Activated T-cell treated with anti-CD3 and anti-CD28 coated beads, Interleukin-2, amount 50 U/mL, for 4 hours (primary cell): ENCODE results near the gene MNT. TPM values are rescaled to one million over a fixed set of nuclear protein-coding genes. Genes with fewer than 3 reads are reported as not detected.
A peak's percentile ranks its signal among the peaks of the same experiment; 100 is the strongest.

Experiments
- ATAC-seq, 2 donors: fragments of 200-7000 bp; cut with Tn5 transposase; one replicate each; pipeline ENCODE4 v1.10.0; 2021
- DNase-seq: peaks from one replicate; pipeline ENCODE4 v3.0.0-alpha.2; 2020
- H3K27me3 Mint-ChIP-seq: one replicate; pipeline ENCODE4 v1.8.0; 2021; ENCODE audit warnings: low read depth, mixed read lengths
- H3K36me3 Mint-ChIP-seq: one replicate; pipeline ENCODE4 v1.8.0; 2022; ENCODE audit warnings: mixed read lengths; ENCODE audit not compliant: insufficient read depth
- H3K4me1 Mint-ChIP-seq: one replicate; pipeline ENCODE4 v1.8.0; 2021; ENCODE audit warnings: low read depth, mixed read lengths
- H3K4me3 Mint-ChIP-seq: one replicate; pipeline ENCODE4 v1.8.0; 2021; ENCODE audit warnings: mild to moderate bottlenecking, moderate library complexity, mixed read lengths
- H3K9me3 Mint-ChIP-seq: one replicate; pipeline ENCODE4 v1.8.0; 2021; ENCODE audit warnings: mixed read lengths
- total RNA-seq, 3 donors: library from RNA; stranded (reverse); gene quantifications; one replicate each; pipeline ENCODE4 v1.2.1, GENCODE V29; 2021

MNT gene
- total RNA-seq, 3 donors from 2014 or later, result 27.8 to 30.7 (median 29.5) TPM

GRCh38 chr17:2395258-2396181, 5.3 kb downstream of the MNT start:
- DNase-seq, result no peak
- no peak for ATAC-seq
- Mint-ChIP-seq H3K9me3 (no peaks in the 10 kb centered on the region), H3K4me3 (peak overlapping the region; percentile 51), H3K27me3 (no peaks in the 10 kb centered on the region), H3K4me1 (peaks cover 56% of the 10 kb centered on the region), H3K36me3 (peaks cover 4% of the 10 kb centered on the region)

GRCh38 chr17:2394775-2395201, 6.1 kb downstream of the MNT start:
- Mint-ChIP-seq H3K4me1 (peaks cover 62% of the 10 kb centered on the region), H3K4me3 (peak overlapping the region; percentile 51), H3K9me3 (no peaks in the 10 kb centered on the region), H3K27me3 (no peaks in the 10 kb centered on the region), H3K36me3 (peaks cover 4% of the 10 kb centered on the region)
- DNase-seq (no peak), ATAC-seq (no peak)

DNA sequence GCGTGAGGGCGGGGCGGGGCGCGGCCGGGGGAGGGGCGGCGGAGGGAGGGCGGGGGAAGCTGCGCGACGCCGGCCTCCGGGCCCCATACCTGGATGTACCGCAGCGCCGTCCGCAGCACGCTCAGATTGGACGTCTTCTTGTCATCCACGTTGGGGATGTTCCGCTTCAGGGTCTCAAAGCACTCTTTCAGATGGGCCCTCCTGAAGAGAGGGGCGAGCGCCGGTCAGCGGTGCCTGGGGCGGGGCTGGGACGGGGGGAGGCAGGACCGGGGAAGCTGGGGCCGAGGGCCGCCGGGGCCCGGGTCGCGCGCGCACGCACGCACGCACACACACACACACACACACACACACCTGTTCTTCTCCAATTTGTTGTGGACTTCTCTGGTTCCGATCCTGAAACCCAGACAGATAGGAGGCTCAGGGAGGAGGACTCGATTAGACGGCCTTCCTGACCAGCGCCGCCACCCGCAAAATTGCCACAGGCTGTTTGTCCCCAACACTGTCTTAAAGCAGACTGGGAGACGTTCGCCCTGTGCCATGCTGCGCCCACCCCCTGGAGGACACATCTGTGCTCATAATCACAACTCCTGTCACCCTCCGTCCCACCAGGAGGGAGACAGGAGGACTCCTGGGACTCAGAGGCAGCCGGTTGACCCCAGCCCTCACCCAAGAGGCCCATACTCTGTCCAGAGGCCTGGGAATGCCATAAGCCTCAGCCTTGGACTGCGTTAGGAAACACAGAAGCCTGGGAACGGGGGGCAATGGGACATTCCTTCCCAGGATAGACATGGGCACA, 6.7 kb downstream of the MNT start:
- H3K4me3 Mint-ChIP-seq, result peak overlapping the region; percentile 74
- no peak for DNase-seq
- no peaks in the 10 kb centered on the region for H3K27me3 Mint-ChIP-seq
- peaks cover 60% of the 10 kb centered on the region for H3K4me1 Mint-ChIP-seq
- no peaks in the 10 kb centered on the region for H3K9me3 Mint-ChIP-seq
- H3K36me3 Mint-ChIP-seq, result peaks cover 4% of the 10 kb centered on the region
- no peak for ATAC-seq

DNA sequence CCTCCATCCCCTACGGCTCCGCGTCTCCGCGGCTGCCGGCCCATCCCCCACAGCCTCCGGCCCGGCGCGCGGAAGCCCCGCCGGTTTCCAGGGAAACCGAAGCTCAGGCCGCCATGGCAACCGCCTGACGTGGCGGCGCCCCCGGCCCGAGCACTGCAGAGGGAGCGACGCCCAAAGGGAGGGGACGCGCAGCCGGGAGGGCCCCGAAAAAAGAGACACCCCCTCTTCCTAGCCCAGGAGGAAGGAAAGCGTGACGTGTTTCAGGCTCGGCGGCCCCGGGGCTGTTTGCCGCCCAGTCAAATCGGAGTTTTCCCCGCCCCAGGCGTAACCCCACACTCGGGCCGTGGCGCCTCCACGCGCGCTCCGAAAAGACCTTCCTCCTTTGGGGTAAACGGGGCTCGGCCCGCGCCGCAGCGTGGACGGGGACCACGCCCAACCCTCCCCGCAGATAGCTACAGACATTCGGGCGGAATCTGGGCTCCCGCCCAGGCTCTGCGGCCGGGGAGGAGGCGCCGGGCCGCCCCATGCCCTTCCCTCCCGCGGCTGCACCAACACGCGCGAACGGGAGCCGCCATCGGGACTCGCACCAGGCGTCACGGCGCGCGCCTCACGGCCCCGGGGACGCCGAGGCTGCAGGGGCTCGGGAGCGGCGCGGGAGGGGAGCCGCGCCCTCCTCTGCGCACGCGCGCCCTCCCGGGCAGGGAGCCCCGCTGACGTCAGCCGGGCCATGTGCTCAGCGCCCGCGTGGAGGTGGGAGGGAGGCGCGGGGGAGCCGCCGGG, 7.5 kb downstream of the MNT start:
- H3K36me3 Mint-ChIP-seq, result peaks cover 6% of the 10 kb centered on the region
- DNase-seq (peak; percentile 91), ATAC-seq (peak; percentile 60 to 64)
- H3K4me3 Mint-ChIP-seq, result peak overlapping the region; percentile 81
- peaks cover 60% of the 10 kb centered on the region for H3K4me1 Mint-ChIP-seq
- H3K9me3 Mint-ChIP-seq, result no peaks in the 10 kb centered on the region
- no peaks in the 10 kb centered on the region for H3K27me3 Mint-ChIP-seq

DNA sequence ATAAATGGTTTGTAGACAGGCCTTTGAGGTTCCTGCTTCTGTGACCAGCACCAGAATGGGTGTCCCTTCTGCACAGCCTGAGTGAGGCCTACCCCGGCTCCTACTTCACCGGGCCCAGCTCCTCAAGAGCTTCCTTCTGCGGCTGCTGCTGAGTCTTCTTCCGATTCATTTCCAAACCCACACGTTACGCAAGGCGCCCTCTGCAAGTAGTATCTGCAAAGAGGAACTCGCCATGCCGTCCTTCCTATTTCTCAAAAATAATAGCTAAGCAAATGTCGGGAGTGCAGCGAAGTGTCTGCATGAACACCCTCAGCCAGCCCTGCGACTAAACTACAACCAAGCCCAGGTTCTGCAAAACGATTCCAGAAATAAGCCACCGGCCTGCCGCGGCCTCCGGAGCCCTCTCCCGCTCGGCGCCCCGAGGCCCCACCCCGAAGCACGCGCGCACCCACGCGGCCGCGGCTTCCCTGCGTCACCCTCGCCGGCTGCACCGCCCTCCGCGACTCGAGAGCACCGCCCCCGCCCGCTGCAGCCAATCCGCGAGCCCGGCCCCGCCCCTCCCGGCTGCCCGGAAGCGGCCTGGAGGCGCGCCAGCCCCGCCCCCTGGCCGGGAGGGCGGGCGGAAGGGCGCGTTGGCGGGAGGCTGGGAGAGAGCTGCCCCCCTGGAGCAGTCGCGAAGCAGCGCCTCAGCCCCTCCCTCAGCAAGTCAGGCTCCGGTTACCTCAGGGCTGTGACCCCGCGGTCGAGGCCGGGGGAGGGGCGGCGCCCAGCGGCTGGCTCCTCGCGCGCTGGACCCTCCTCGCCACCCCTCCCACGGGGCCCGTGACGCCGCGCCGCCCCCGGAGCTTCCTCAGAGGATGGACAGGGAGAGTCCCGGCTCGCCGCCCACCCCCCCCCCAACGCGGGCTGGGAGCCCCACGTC, 8.3 kb downstream of the MNT start:
- peak; percentile 98 for DNase-seq
- peak overlapping the region; percentile 86 for H3K4me3 Mint-ChIP-seq
- H3K36me3 Mint-ChIP-seq, result peaks cover 10% of the 10 kb centered on the region
- peak; percentile 62 to 68 for ATAC-seq
- no peaks in the 10 kb centered on the region for H3K9me3 Mint-ChIP-seq
- no peaks in the 10 kb centered on the region for H3K27me3 Mint-ChIP-seq
- H3K4me1 Mint-ChIP-seq, result peaks cover 54% of the 10 kb centered on the region

DNA sequence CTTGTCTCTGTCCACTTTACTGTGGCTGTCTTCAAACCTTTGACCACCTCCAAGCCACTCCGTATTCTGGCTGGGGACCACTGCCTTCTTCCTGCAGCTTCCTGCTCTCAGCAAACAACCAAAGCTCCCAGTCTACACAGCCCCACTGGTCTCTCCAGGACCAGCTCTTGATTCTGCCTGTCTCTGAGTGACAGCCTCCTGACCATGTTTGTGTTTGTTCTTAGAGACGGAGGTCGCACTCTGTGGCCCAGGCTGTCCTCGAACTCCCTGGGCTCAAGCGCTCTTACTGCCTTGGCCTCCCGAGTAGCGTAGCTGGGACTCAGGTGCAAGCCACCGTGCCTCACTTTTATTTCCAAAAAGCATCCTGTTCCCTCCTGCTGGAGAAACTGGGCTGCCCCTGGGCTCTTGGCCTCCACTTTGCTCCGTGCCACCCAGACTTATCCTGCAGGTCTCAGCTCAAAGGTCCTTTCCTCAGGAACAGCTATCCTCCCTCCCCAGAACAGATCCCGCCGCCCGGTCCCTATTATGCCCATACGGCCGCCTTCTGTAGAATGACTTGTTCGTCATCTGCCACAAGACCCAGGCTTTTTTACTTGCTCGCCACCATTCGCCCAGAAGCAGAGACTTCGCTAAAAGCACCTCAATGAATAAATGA, 9.1 kb downstream of the MNT start:
- peaks cover 48% of the 10 kb centered on the region for H3K4me1 Mint-ChIP-seq
- peak overlapping the region; percentile 86 for H3K4me3 Mint-ChIP-seq
- DNase-seq, result no peak
- H3K9me3 Mint-ChIP-seq, result no peaks in the 10 kb centered on the region
- no peak for ATAC-seq
- peaks cover 12% of the 10 kb centered on the region for H3K36me3 Mint-ChIP-seq
- no peaks in the 10 kb centered on the region for H3K27me3 Mint-ChIP-seq

DNA sequence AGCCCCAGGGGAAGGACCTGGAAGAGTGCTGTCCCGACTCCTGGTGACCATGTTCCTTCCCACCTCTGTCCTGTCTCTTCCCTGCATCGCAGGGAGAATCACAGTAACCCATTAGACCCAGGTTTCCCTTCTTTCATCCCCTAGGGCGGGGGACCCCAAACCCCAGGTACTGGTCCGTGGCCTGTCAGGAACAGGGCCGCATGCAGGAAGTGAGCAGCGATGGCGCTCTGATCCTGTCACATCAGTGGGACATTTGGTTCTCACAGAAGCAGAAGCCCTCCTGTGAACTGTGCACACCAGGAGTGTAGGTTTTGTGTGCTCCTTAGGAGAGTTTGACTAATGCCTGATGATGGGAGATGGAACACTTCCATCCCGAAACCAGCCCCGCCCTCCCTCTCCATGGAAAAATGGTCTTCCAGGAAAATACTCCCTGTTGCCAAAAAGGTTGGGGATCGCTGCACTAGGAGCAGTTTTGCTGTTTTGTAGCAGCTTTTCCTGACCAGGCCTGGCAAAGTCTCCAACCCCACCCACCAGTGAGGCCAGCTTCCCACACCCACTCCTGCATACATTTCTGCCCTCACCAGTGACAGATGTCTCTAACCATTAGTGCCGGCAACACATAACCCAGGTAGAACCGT, 10.5 kb downstream of the MNT start:
- no peaks in the 10 kb centered on the region for H3K27me3 Mint-ChIP-seq
- no peak overlapping the region for H3K4me3 Mint-ChIP-seq
- no peaks in the 10 kb centered on the region for H3K9me3 Mint-ChIP-seq
- H3K4me1 Mint-ChIP-seq, result peaks cover 38% of the 10 kb centered on the region
- DNase-seq, result no peak
- no peak for ATAC-seq
- peaks cover 12% of the 10 kb centered on the region for H3K36me3 Mint-ChIP-seq

DNA sequence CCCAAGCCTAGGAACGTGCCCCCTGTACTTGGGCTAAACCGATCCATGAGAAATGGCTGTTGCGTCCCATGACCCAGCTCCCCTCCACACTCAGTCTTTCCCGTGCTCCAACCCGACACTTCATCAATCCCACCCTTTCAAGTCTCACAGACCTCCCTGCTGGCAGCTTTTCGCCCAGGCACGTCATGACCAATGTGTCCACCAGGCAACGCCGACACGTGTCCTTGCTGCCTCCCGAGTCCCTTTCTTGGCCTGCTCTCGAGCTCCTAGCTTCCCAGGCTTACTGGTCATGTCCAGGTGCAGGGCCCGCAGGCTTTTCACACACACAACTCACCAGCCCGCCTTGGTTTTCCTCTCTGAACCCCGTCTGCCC, 12.2 kb downstream of the MNT start:
- Mint-ChIP-seq H3K9me3 (no peaks in the 10 kb centered on the region), H3K4me1 (peaks cover 31% of the 10 kb centered on the region), H3K4me3 (no peak overlapping the region), H3K36me3 (peaks cover 12% of the 10 kb centered on the region), H3K27me3 (no peaks in the 10 kb centered on the region)
- no peak for DNase-seq
- no peak for ATAC-seq

- ATAC-seq, result no peak
- Mint-ChIP-seq H3K9me3 (no peaks in the 10 kb centered on the region), H3K27me3 (no peaks in the 10 kb centered on the region), H3K4me3 (no peak overlapping the region), H3K4me1 (peaks cover 31% of the 10 kb centered on the region), H3K36me3 (peaks cover 12% of the 10 kb centered on the region)
- no peak for DNase-seq
These were observed 12.7 kb downstream of the MNT start for GRCh38 chr17:2388020-2388682.

GRCh38 chr17:2387086-2388019, 13.5 kb downstream of the MNT start:
- ATAC-seq, result no peak
- DNase-seq, result no peak
- no peaks in the 10 kb centered on the region for H3K9me3 Mint-ChIP-seq
- H3K27me3 Mint-ChIP-seq, result no peaks in the 10 kb centered on the region
- H3K36me3 Mint-ChIP-seq, result peaks cover 12% of the 10 kb centered on the region
- peaks cover 30% of the 10 kb centered on the region for H3K4me1 Mint-ChIP-seq
- H3K4me3 Mint-ChIP-seq, result no peak overlapping the region

DNA sequence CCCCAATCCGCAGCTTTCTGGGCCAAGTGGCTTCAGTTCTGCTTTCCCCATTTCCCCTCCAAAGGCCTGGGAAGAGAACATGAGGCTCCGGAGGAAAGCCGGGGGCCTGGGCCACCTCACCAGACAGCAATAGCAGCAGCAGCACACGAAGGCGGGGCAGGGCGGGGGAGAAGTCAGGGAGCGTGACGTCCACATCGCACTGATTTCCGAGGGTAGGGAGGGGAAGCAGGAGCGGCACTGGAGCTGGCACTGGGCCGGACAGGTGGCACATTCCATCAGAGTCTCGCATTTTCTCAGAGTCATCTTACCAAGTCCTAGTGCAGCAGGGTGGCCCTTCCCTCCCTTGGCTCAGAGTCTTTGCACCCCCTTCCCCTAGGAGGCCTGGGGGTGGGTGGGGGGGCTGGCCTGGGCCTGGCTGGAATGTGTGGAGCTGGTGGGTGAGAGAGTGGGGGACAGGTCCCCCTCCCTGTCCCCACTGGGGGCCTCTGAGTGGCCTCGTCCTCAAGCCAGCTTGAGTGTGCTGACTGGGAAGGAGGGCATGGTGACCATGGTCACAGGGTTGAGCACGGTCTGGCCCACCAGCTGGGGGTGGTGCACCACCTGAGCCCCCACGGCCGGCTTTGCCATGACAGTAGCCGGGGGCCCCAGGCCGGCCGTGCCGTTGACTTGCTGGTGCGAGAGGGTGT, 14.3 kb downstream of the MNT start:
- no peak for DNase-seq
- Mint-ChIP-seq H3K27me3 (no peaks in the 10 kb centered on the region), H3K4me3 (no peak overlapping the region), H3K36me3 (peaks cover 8% of the 10 kb centered on the region), H3K4me1 (peaks cover 22% of the 10 kb centered on the region), H3K9me3 (no peaks in the 10 kb centered on the region)
- no peak for ATAC-seq
